ENCODE results near the gene BGN.

DNA sequence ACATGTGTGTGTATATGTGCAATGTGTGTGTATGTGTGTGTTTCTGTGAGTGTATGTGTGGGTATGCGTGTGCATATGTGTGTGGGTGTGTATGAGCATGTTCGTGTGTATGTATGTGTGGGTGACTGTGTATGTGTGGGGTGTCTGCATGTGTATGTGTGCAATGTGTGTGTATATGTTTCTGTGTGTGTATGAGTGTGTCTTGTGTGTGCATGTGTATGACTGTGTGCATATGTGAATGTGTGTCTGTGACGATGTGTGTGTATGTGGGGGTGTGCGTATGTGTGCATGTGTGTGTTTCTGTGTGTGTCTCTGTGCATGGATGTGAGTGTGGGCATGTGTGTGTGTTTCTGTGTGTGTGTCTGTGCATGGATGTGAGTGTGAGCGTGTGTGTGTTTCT lies 18.5 kb downstream of the BGN start:
- no peak for TF ChIP-seq CTCF (IDR thresholded peaks at IDR 0.05)
- no peak for TF ChIP-seq POLR2AphosphoS5 (IDR thresholded peaks at IDR 0.05; ENCODE audit: low read depth, low read length)

Data from Panc1 (cell line).